ENCODE results near the gene HOXC4.
"Not testable (repeated sequence)": the region's sequence is repeated elsewhere in the genome, so short reads cannot be mapped to it uniquely, and the experiment has no call there.

The HOXC4 gene

GRCh38 chr12:54042033-54042432 is 11.6 kb upstream of the HOXC4 start:
- ChIA-PET POLR2A (interaction anchor here (2.0 kb wide), 1 partner anchor 11 kb away, joined by 13 read pairs; the partner anchor contains the start of gene HOXC4), CTCF (interaction anchor here (0.7 to 2.1 kb wide), 5 partner anchors 9 to 94 kb away, joined by 3 to 10 read pairs (median 4); partner anchors contain the start of genes HOXC4 and HOXC5)
- H3K36me3 ChIP-seq (ENCODE audit: control insufficient read depth in 2 of 2, insufficient read depth in 1 of 2, low read length in 2 of 2) = peaks cover 3 to 18% of the 10 kb centered on the region in 2 experiments; a peak in 2 of 3 replicates
- H3K4me1 ChIP-seq (ENCODE audit: control insufficient read depth, insufficient read depth, low read length) = peaks cover 53% of the 10 kb centered on the region
- not testable (repeated sequence) for H3K9me3 ChIP-seq (ENCODE audit: control insufficient read depth, insufficient read depth, low read depth, low read length); H3K4me3 ChIP-seq (ENCODE audit: low read depth, low read length); H3K27ac ChIP-seq (ENCODE audit: extremely low read depth, low read depth, low read length)
- peak; percentile 75 for TF ChIP-seq GLIS1 (tag by site-specific recombination; IDR thresholded peaks at IDR 0.05)

DNA sequence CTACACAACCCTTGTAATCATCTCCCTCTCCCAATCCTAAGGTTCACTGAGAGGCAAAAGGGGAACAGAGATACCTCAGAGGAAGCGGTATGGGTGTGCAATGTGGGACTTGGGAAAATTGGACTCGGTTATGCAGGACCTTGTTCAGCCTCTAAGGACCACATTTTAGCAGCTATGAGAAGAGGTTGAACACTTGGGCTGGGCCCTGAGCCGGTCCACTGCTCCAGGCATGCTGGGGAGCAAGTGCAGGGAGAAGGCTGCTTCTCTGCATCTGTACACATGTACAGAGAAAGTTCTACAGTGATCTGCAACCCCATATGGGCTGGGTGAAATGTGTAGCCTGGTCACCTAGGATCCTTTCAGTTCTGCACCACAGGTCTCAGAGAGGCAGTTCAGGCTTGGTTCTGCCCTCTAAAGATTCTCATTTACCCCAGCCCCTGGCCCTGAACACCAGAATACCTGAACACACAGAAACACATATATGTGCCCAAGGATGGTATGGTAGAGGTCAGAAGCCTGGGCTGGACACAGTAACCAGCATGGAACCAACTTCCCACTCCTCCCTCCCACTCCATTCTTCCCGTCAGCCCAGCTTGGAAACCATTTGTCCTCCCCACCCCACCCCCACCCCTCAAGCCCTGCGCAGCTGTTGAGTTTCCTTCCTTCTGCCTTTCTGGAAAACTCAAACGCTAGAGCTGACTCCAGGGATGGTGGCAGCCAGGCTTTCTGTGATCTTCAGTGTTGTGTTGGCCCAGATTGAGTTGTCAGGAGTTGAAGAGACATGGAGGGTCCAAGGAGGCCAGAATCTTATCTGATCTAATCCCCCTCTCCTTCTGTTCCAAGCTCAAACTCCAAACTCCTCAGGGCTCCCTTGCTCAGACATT is 10.4 kb upstream of the HOXC4 start:
- H3K27ac ChIP-seq (ENCODE audit: extremely low read depth, low read depth, low read length) = peak overlapping the region; percentile 52
- H3K4me3 ChIP-seq (ENCODE audit: low read depth, low read length) = no peak overlapping the region
- H3K36me3 ChIP-seq (ENCODE audit: control insufficient read depth in 2 of 2, insufficient read depth in 1 of 2, low read length in 2 of 2) = peaks cover 3 to 29% of the 10 kb centered on the region in 2 experiments; a peak in 2 of 3 replicates
- CTCF ChIA-PET = interaction anchor here (0.6 to 2.3 kb wide), 4 partner anchors 11 to 192 kb away, joined by 3 to 10 read pairs (median 4); partner anchors contain the start of gene HOXC5
- TF ChIP-seq ZFHX2 (tag by site-specific recombination; conservative IDR thresholded peaks at IDR 0.05) = peak; percentile 67
- peak; percentile 75 for TF ChIP-seq ZNF600 (tag by site-specific recombination; IDR thresholded peaks at IDR 0.05)
- peak; percentile 53; the same call in 1 of the 2 replicates for TF ChIP-seq EGR2 (tag by site-specific recombination; IDR thresholded peaks at IDR 0.05; ENCODE audit: low read depth)
- peak; percentile 2; the same call in 1 of the 2 replicates for TF ChIP-seq ZNF335 (tag by site-specific recombination; conservative IDR thresholded peaks at IDR 0.05)
- TF ChIP-seq, protein P1, sequence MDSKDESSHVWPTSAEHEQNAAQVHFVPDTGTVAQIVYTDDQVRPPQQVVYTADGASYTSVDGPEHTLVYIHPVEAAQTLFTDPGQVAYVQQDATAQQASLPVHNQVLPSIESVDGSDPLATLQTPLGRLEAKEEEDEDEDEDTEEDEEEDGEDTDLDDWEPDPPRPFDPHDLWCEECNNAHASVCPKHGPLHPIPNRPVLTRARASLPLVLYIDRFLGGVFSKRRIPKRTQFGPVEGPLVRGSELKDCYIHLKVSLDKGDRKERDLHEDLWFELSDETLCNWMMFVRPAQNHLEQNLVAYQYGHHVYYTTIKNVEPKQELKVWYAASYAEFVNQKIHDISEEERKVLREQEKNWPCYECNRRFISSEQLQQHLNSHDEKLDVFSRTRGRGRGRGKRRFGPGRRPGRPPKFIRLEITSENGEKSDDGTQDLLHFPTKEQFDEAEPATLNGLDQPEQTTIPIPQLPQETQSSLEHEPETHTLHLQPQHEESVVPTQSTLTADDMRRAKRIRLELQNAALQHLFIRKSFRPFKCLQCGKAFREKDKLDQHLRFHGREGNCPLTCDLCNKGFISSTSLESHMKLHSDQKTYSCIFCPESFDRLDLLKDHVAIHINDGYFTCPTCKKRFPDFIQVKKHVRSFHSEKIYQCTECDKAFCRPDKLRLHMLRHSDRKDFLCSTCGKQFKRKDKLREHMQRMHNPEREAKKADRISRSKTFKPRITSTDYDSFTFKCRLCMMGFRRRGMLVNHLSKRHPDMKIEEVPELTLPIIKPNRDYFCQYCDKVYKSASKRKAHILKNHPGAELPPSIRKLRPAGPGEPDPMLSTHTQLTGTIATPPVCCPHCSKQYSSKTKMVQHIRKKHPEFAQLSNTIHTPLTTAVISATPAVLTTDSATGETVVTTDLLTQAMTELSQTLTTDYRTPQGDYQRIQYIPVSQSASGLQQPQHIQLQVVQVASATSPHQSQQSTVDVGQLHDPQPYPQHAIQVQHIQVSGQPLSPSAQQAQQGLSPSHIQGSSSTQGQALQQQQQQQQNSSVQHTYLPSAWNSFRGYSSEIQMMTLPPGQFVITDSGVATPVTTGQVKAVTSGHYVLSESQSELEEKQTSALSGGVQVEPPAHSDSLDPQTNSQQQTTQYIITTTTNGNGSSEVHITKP (tag by site-specific recombination; IDR thresholded peaks at IDR 0.05) = 0 out of 2 replicates have a peak, but pooled peaks have one; percentile 49
- TF ChIP-seq ZNF274 (IDR thresholded peaks at IDR 0.05; ENCODE audit: low read length) = no peak
- no peak for TF ChIP-seq ZNF274 (tag by site-specific recombination; IDR thresholded peaks at IDR 0.05; ENCODE audit: borderline replicate concordance)
- peaks cover 48% of the 10 kb centered on the region for H3K4me1 ChIP-seq (ENCODE audit: control insufficient read depth, insufficient read depth, low read length)
- H3K9me3 ChIP-seq (ENCODE audit: control insufficient read depth, insufficient read depth, low read depth, low read length) = no peaks in the 10 kb centered on the region
- POLR2A ChIA-PET = interaction anchor here (0.5 to 0.6 kb wide), 2 partner anchors 82 to 165 kb away, joined by 3 to 6 read pairs; no protein-coding TSS in a partner anchor

GRCh38 chr12:54044425-54045103 is 9.1 kb upstream of the HOXC4 start:
- H3K27ac ChIP-seq (ENCODE audit: extremely low read depth, low read depth, low read length) = no peak overlapping the region
- CTCF ChIA-PET = interaction anchor here (0.9 to 2.3 kb wide), 5 partner anchors 8 to 157 kb away, joined by 3 to 10 read pairs (median 4); partner anchors contain the start of gene HOXC5
- POLR2A ChIA-PET = interaction anchor here (2.0 kb wide), 1 partner anchor 10 kb away, joined by 15 read pairs; the partner anchor contains the start of gene HOXC4

More at GRCh38 chr12:54044425-54045103, 9.1 kb upstream of the HOXC4 start:
- H3K4me3 ChIP-seq (ENCODE audit: low read depth, low read length) = no peak overlapping the region
- peaks cover 5 to 36% of the 10 kb centered on the region in 2 experiments for H3K36me3 ChIP-seq (ENCODE audit: control insufficient read depth in 2 of 2, insufficient read depth in 1 of 2, low read length in 2 of 2)
- peaks cover 54% of the 10 kb centered on the region for H3K4me1 ChIP-seq (ENCODE audit: control insufficient read depth, insufficient read depth, low read length)
- H3K9me3 ChIP-seq (ENCODE audit: control insufficient read depth, insufficient read depth, low read depth, low read length) = no peaks in the 10 kb centered on the region
- peak; percentile 58; the same call in 1 of the 2 replicates for TF ChIP-seq ZSCAN4 (tag by site-specific recombination; IDR thresholded peaks at IDR 0.05)
- TF ChIP-seq ZNF184 (tag by site-specific recombination; IDR thresholded peaks at IDR 0.05) = no peak
- TF ChIP-seq MYNN (tag by site-specific recombination; IDR thresholded peaks at IDR 0.05; ENCODE audit: borderline replicate concordance) = peak; percentile 53; the same call in 1 of the 2 replicates
- TF ChIP-seq ZNF140 (tag by site-specific recombination; IDR thresholded peaks at IDR 0.05) = no peak
- peak; percentile 14; the same call in 1 of the 2 replicates for TF ChIP-seq ZIC2 (tag by site-specific recombination; IDR thresholded peaks at IDR 0.05)
- TF ChIP-seq GLIS1 (tag by site-specific recombination; IDR thresholded peaks at IDR 0.05) = 0 out of 2 replicates have a peak, but pooled peaks have one; percentile 10
- TF ChIP-seq SP7 (tag by site-specific recombination; IDR thresholded peaks at IDR 0.05) = no peak
- peak; percentile 12; the same call in 1 of the 2 replicates for TF ChIP-seq PRDM6 (tag by site-specific recombination; IDR thresholded peaks at IDR 0.05)
- TF ChIP-seq ZBTB8A (tag by site-specific recombination; IDR thresholded peaks at IDR 0.05) = peak; percentile 37; the same call in 1 of the 2 replicates

Measured in HEK293 (cell line).